OCI-M2 (cell line): Measurements from ENCODE around the gene SAMD1.
A peak's percentile ranks its signal among the peaks of the same experiment; 100 is the strongest.

Source experiments
- DNase-seq: peaks from one replicate; lab custom pipeline; 2025; ENCODE audit not compliant: unreplicated experiment; lab: John Stamatoyannopoulos, UW

Gene SAMD1

GRCh38 chr19:14089662-14090508 lies 666 bp downstream of the SAMD1 start:
- DNase-seq: no peak

GRCh38 chr19:14089412-14089661 lies 1.2 kb downstream of the SAMD1 start:
- DNase-seq: no peak

GRCh38 chr19:14088634-14089411 lies 1.7 kb downstream of the SAMD1 start:
- DNase-seq: no peak

GRCh38 chr19:14086098-14086497 lies 4.5 kb downstream of the SAMD1 start:
- DNase-seq: no peak

- DNase-seq: no peak
Measured at GRCh38 chr19:14085309-14085995, 5.1 kb downstream of the SAMD1 start, which contains the start of gene C19orf67. Gene C19orf67 (minus strand): TSS chr19:14085783. CDS start chr19:14085627, 156 bp downstream.

- no peak for DNase-seq
Measured at GRCh38 chr19:14082675-14082960, 7.9 kb downstream of the SAMD1 start.

DNA sequence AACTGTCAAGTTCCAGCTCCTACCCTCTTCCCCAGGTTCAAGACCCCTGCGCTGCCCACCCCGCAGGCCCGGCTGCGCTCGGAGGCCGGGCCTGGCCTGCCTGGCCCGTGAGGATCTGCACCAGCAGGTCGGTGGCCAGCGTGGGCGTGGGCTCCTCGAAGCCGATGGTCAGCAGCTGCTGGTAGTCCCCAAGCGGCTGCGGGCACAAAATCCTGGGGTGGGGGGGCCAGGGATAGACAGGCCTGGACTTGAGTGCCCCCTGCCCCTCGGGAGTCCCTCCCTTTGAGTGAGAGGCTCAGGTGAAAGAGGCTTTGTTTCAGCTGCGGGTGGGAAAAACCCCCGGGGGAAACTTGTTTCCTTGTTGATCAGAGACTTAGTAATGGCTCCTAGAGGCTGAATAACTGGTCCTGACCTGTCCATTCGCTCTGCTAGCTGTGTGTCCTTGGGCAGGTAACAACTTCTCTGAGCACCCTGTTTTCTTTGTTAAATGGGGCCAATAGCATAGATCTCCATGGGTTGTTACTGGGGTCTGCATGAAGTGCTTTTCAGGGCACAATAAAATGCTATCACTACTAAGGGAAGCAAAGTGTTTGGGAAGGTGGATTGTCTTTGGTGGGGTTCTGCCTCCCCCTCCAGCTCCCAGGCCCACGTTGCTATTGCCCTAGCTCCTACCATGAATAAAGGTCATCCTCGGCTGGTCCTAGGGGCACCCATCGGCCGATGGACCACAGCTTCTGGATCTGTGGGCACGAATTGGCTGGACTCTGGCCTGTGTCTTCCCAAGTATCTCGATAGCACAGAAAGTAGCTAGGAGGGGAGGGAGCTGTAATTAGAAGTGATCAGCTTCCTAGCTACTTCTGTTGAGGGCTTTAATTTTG lies 8.5 kb downstream of the SAMD1 start:
- no peak for DNase-seq

GRCh38 chr19:14080887-14081796 lies 9.4 kb downstream of the SAMD1 start:
- peak; percentile 98 for DNase-seq

GRCh38 chr19:14078411-14078810 lies 12.1 kb downstream of the SAMD1 start:
- DNase-seq: no peak

DNA sequence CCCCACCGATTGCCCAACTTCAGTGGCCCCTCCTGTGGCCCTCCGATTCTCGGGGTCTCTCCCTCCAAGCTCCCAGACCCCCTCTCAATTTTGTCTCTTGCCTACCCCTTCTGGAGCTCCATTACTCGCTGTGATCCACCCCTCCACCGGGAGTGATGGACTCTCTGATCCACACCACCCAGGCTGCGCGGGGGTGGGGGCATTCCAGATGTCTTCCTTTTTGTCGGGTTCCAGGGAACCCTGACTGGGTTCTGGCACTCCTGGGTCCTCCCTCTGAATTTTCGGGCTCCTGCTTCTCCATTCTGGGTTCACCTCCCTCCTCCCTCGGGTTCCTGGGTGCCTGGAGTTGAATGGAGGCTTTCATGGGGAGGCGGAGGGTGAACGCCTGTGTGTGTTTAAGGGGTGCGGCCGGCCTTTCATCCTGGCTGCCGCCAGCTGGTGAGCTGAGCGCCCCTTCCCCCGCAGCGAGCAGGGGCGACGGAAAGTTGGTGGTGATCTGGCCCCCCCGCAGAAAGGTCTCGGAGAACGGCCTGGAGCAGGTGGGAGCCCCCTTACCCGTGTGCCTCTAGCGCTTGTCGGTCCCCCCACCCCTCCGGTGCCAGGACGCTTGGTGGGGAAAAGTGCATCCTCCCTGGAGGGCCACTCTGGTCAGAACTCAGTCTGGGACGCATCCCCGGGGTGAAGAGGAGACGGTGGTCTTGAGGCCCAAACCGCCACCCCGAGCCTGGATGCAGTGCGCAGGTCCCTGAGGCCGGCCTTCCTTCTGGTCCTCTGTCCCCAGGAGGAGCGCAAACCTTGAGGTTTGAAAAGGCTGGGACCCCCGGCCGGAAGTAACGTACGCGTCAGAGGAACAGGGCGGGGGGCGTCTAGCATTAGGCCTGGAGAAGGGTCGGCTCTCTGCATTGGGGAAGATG lies 16.4 kb downstream of the SAMD1 start:
- peak; percentile 86 for DNase-seq

DNA sequence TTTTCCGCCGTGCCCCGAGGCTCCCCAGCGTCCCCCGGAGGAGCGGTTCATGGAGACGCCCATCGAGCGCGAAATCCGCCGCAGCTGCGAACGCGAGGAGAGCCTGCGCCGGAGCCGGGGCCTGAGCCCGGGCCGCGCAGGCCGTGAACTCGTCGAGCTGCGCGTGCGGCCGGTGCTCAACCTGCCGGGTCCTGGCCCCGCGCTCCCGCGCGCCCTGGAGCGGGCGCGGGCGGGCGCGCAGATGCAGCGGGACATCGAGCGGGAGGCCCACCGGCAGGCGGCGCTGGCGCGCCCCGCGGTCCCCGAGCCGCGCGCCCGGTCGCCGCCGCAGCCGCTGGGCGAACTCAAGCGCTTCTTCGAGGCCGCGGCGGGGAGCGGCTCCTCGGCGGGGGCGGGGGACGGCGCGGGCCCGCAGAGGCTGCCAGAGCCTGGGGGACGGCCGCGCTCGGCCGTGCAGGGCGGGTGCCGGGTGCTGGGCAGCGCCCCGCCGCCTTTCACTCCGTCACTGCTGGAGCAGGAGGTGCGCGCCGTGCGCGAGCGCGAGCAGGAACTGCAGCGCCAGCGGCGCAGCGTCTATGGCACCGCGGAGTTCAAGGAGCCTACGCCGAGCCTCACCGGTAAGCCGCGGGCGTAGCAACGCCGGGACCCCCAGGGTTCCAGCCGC lies 17.2 kb downstream of the SAMD1 start:
- DNase-seq: peak; percentile 86

DNA sequence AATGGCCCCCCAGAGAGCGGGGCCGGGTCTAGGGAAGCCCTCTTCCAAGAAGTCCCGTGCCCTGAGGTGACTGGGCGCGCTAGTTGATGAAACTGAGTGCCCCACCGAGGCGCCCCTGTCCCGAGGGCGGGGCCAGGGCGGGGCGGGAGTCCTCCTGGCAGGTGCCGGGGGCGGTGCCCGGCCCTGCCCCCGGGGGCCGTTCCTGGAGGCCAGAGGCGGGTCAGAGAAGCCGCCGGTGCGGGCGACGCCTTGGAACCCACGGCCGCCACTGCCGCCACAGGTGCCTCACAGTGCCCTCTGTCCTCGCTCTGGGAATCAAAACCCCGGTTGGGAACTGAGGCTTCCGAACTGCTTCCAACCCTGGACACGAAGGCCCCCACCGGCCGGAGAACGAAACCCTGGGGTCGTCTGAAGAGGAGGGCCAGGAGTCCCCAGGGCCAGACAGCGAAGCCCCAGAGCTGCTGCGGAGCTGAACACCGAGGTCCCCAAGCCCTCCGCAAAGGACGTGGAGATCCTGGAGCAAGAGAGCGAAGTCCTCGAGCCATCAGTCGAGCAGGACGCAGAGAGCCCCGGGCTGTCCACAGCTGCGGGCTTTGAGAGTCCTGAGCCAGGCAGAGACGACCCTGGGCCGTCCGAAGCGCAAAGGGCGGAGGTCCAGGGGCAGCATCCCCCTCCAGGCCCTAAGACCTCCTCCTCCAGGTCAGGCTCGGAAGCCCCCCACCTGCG lies 17.9 kb downstream of the SAMD1 start, which contains the start of gene MISP3:
MISP3 (plus strand) TSS at position 252 of the 726 bp plus-strand sequence. CDS start 524 bp downstream, outside the sequence.
- DNase-seq: no peak

DNA sequence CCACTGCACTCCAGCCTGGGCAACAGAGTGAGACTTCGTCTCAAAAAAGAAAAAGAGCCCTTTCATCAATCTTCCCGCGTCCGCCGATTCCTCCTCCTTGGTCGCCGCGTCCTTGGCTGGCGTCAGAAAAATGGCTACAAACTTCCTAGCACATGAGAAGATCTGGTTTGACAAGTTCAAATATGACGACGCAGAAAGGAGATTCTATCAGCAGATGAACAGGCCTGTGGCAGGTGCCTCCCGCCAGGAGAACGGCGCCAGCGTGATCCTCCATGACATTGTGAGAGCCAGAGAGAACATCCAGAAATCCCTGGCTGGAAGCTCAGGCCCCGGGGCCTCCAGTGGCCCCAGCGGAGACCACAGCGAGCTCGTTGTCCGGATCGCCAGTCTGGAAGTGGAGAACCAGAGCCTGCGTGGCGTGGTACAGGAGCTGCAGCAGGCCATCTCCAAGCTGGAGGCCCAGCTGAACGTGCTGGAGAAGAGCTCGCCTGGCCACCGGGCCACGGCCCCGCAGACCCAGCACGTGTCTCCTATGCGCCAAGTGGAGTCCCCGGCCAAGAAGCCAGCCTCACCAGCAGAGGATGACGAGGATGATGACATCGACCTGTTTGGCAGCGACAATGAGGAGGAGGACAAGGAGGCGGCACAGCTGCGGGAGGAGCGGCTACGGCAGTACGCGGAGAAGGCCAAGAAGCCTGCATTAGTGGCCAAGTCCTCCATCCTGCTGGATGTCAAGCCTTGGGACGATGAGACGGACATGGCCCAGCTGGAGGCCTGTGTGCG lies 20.1 kb downstream of the SAMD1 start:
- DNase-seq: no peak

DNA sequence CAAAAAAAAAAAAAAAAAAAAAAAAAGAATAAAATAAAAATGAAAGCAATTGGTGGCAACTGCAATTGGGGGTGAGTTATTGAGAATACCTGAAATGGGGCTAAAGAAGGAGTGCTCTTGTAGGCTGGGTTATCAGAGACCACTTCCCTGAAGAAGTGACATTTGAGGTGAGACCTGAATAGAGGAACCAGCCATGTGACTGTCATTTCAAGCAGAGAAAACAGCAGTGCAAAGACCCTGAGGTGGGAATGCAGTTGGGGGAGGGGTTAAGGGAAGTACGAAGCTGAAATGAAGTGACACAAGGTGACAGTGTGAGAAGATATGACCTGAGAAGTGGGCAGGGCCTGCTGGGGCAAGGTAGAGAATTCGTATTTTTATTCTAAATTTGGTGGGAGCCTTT lies 24.4 kb downstream of the SAMD1 start:
- DNase-seq: no peak

GRCh38 chr19:14063105-14063504 lies 27.4 kb downstream of the SAMD1 start:
- DNase-seq: no peak

GRCh38 chr19:14062558-14062855 lies 28.0 kb downstream of the SAMD1 start:
- no peak for DNase-seq
